Measurements from ENCODE around the gene GRM7.

Gene GRM7

GRCh38 chr3:7678521-7678920 lies 817.6 kb downstream of the GRM7 start:
- H3K27ac ChIP-seq (ENCODE audit: low read depth, low read length) = no peak overlapping the region
- H3K9ac ChIP-seq (ENCODE audit: low read depth, low read length) = no peak overlapping the region
- no peaks in the 10 kb centered on the region for H3K36me3 ChIP-seq (ENCODE audit: control insufficient read depth, insufficient read depth, low read length)
- no peaks in the 10 kb centered on the region for H3K9me3 ChIP-seq (ENCODE audit: control insufficient read depth, insufficient read depth, low read length)
- no peaks in the 10 kb centered on the region for H3K27me3 ChIP-seq (ENCODE audit: control insufficient read depth, insufficient read depth, low read length)
- H3K4me1 ChIP-seq (ENCODE audit: control insufficient read depth, insufficient read depth, low read length) = peaks cover 12% of the 10 kb centered on the region
- no peak overlapping the region for H3K4me3 ChIP-seq (ENCODE audit: low read depth, low read length)

- Histone ChIP-seq H3K27ac (ENCODE audit: low read depth, low read length) (peak overlapping the region; percentile 84), H3K9ac (ENCODE audit: low read depth, low read length) (peak overlapping the region; percentile 46; the same call in 1 of the 2 replicates), H3K36me3 (ENCODE audit: control insufficient read depth, insufficient read depth, low read length) (no peaks in the 10 kb centered on the region), H3K9me3 (ENCODE audit: control insufficient read depth, insufficient read depth, low read length) (peaks cover 14% of the 10 kb centered on the region), H3K27me3 (ENCODE audit: control insufficient read depth, insufficient read depth, low read length) (no peaks in the 10 kb centered on the region), H3K4me3 (ENCODE audit: low read depth, low read length) (no peak overlapping the region), H3K4me1 (ENCODE audit: control insufficient read depth, insufficient read depth, low read length) (peaks cover 20% of the 10 kb centered on the region)
These were observed 821.9 kb downstream of the GRM7 start for GRCh38 chr3:7682822-7683229.

GRCh38 chr3:7683426-7683825 lies 822.5 kb downstream of the GRM7 start:
- Histone ChIP-seq H3K4me3 (ENCODE audit: low read depth, low read length) (no peak overlapping the region), H3K4me1 (ENCODE audit: control insufficient read depth, insufficient read depth, low read length) (peaks cover 20% of the 10 kb centered on the region), H3K27me3 (ENCODE audit: control insufficient read depth, insufficient read depth, low read length) (no peaks in the 10 kb centered on the region), H3K27ac (ENCODE audit: low read depth, low read length) (peak overlapping the region; percentile 84), H3K36me3 (ENCODE audit: control insufficient read depth, insufficient read depth, low read length) (no peaks in the 10 kb centered on the region), H3K9me3 (ENCODE audit: control insufficient read depth, insufficient read depth, low read length) (peaks cover 15% of the 10 kb centered on the region), H3K9ac (ENCODE audit: low read depth, low read length) (peak overlapping the region; percentile 46; the same call in 1 of the 2 replicates)

GRCh38 chr3:7684182-7684715 lies 823.3 kb downstream of the GRM7 start:
- Histone ChIP-seq H3K9me3 (ENCODE audit: control insufficient read depth, insufficient read depth, low read length) (peaks cover 15% of the 10 kb centered on the region), H3K27ac (ENCODE audit: low read depth, low read length) (peak overlapping the region; percentile 84), H3K27me3 (ENCODE audit: control insufficient read depth, insufficient read depth, low read length) (no peaks in the 10 kb centered on the region)

GRCh38 chr3:7687428-7688147 lies 826.7 kb downstream of the GRM7 start:
- peaks cover 17% of the 10 kb centered on the region for H3K4me1 ChIP-seq (ENCODE audit: control insufficient read depth, insufficient read depth, low read length)
- no peak overlapping the region for H3K4me3 ChIP-seq (ENCODE audit: low read depth, low read length)
- H3K36me3 ChIP-seq (ENCODE audit: control insufficient read depth, insufficient read depth, low read length) = no peaks in the 10 kb centered on the region
- H3K9me3 ChIP-seq (ENCODE audit: control insufficient read depth, insufficient read depth, low read length) = peaks cover 15% of the 10 kb centered on the region
- no peaks in the 10 kb centered on the region for H3K27me3 ChIP-seq (ENCODE audit: control insufficient read depth, insufficient read depth, low read length)
- H3K9ac ChIP-seq (ENCODE audit: low read depth, low read length) = no peak overlapping the region
- H3K27ac ChIP-seq (ENCODE audit: low read depth, low read length) = no peak overlapping the region

More at GRCh38 chr3:7684182-7684715, 823.3 kb downstream of the GRM7 start:
- H3K36me3 ChIP-seq (ENCODE audit: control insufficient read depth, insufficient read depth, low read length) = no peaks in the 10 kb centered on the region
- H3K4me3 ChIP-seq (ENCODE audit: low read depth, low read length) = no peak overlapping the region
- peaks cover 20% of the 10 kb centered on the region for H3K4me1 ChIP-seq (ENCODE audit: control insufficient read depth, insufficient read depth, low read length)
- no peak overlapping the region for H3K9ac ChIP-seq (ENCODE audit: low read depth, low read length)

GRCh38 chr3:7692866-7693265 lies 832.0 kb downstream of the GRM7 start:
- Histone ChIP-seq H3K9me3 (ENCODE audit: control insufficient read depth, insufficient read depth, low read length) (peaks cover under 1% of the 10 kb centered on the region; the same call in 1 of the 2 replicates), H3K27ac (ENCODE audit: low read depth, low read length) (no peak overlapping the region), H3K27me3 (ENCODE audit: control insufficient read depth, insufficient read depth, low read length) (no peaks in the 10 kb centered on the region), H3K36me3 (ENCODE audit: control insufficient read depth, insufficient read depth, low read length) (no peaks in the 10 kb centered on the region), H3K9ac (ENCODE audit: low read depth, low read length) (no peak overlapping the region), H3K4me1 (ENCODE audit: control insufficient read depth, insufficient read depth, low read length) (peaks cover 7% of the 10 kb centered on the region), H3K4me3 (ENCODE audit: low read depth, low read length) (no peak overlapping the region)

- peaks cover 7% of the 10 kb centered on the region for H3K4me1 ChIP-seq (ENCODE audit: control insufficient read depth, insufficient read depth, low read length)
- H3K27ac ChIP-seq (ENCODE audit: low read depth, low read length) = no peak overlapping the region
- H3K27me3 ChIP-seq (ENCODE audit: control insufficient read depth, insufficient read depth, low read length) = no peaks in the 10 kb centered on the region
- H3K4me3 ChIP-seq (ENCODE audit: low read depth, low read length) = no peak overlapping the region
- no peaks in the 10 kb centered on the region for H3K9me3 ChIP-seq (ENCODE audit: control insufficient read depth, insufficient read depth, low read length)
- no peaks in the 10 kb centered on the region for H3K36me3 ChIP-seq (ENCODE audit: control insufficient read depth, insufficient read depth, low read length)
- H3K9ac ChIP-seq (ENCODE audit: low read depth, low read length) = no peak overlapping the region
These were observed 833.1 kb downstream of the GRM7 start for GRCh38 chr3:7693976-7694375.

GRCh38 chr3:7695049-7695448 lies 834.1 kb downstream of the GRM7 start:
- Histone ChIP-seq H3K9ac (ENCODE audit: low read depth, low read length) (no peak overlapping the region), H3K4me1 (ENCODE audit: control insufficient read depth, insufficient read depth, low read length) (peaks cover 10% of the 10 kb centered on the region), H3K36me3 (ENCODE audit: control insufficient read depth, insufficient read depth, low read length) (no peaks in the 10 kb centered on the region), H3K4me3 (ENCODE audit: low read depth, low read length) (no peak overlapping the region), H3K27me3 (ENCODE audit: control insufficient read depth, insufficient read depth, low read length) (no peaks in the 10 kb centered on the region), H3K27ac (ENCODE audit: low read depth, low read length) (no peak overlapping the region), H3K9me3 (ENCODE audit: control insufficient read depth, insufficient read depth, low read length) (no peaks in the 10 kb centered on the region)

- no peak overlapping the region for H3K4me3 ChIP-seq (ENCODE audit: low read depth, low read length)
- H3K9ac ChIP-seq (ENCODE audit: low read depth, low read length) = no peak overlapping the region
These were observed 835.4 kb downstream of the GRM7 start for GRCh38 chr3:7696320-7696719.

GRCh38 chr3:7697548-7697947 lies 836.6 kb downstream of the GRM7 start:
- no peaks in the 10 kb centered on the region for H3K9me3 ChIP-seq (ENCODE audit: control insufficient read depth, insufficient read depth, low read length)
- H3K9ac ChIP-seq (ENCODE audit: low read depth, low read length) = no peak overlapping the region
- H3K27me3 ChIP-seq (ENCODE audit: control insufficient read depth, insufficient read depth, low read length) = no peaks in the 10 kb centered on the region
- no peaks in the 10 kb centered on the region for H3K36me3 ChIP-seq (ENCODE audit: control insufficient read depth, insufficient read depth, low read length)
- no peak overlapping the region for H3K4me3 ChIP-seq (ENCODE audit: low read depth, low read length)
- H3K27ac ChIP-seq (ENCODE audit: low read depth, low read length) = no peak overlapping the region
- H3K4me1 ChIP-seq (ENCODE audit: control insufficient read depth, insufficient read depth, low read length) = peaks cover 18% of the 10 kb centered on the region

More at GRCh38 chr3:7696320-7696719, 835.4 kb downstream of the GRM7 start:
- Histone ChIP-seq H3K27me3 (ENCODE audit: control insufficient read depth, insufficient read depth, low read length) (no peaks in the 10 kb centered on the region), H3K4me1 (ENCODE audit: control insufficient read depth, insufficient read depth, low read length) (peaks cover 18% of the 10 kb centered on the region), H3K27ac (ENCODE audit: low read depth, low read length) (no peak overlapping the region), H3K36me3 (ENCODE audit: control insufficient read depth, insufficient read depth, low read length) (no peaks in the 10 kb centered on the region), H3K9me3 (ENCODE audit: control insufficient read depth, insufficient read depth, low read length) (no peaks in the 10 kb centered on the region)

GRCh38 chr3:7700539-7700938 lies 839.6 kb downstream of the GRM7 start:
- Histone ChIP-seq H3K9ac (ENCODE audit: low read depth, low read length) (no peak overlapping the region), H3K36me3 (ENCODE audit: control insufficient read depth, insufficient read depth, low read length) (no peaks in the 10 kb centered on the region), H3K4me3 (ENCODE audit: low read depth, low read length) (no peak overlapping the region), H3K4me1 (ENCODE audit: control insufficient read depth, insufficient read depth, low read length) (peaks cover 11% of the 10 kb centered on the region), H3K27me3 (ENCODE audit: control insufficient read depth, insufficient read depth, low read length) (no peaks in the 10 kb centered on the region), H3K27ac (ENCODE audit: low read depth, low read length) (no peak overlapping the region), H3K9me3 (ENCODE audit: control insufficient read depth, insufficient read depth, low read length) (no peaks in the 10 kb centered on the region)

All from HUES48 (cell line).